Cerebellar cortex (tissue), 1 donor: ENCODE measurements around the gene ZNF821.
A peak's percentile ranks its signal among the peaks of the same experiment; 100 is the strongest.
"Not testable (repeated sequence)": the region's sequence is repeated elsewhere in the genome, so short reads cannot be mapped to it uniquely, and the experiment has no call there.

ENCODE experiments used
- DNase-seq: peaks from one replicate; pipeline ENCODE4 v3.0.0-alpha.2; 2015; ENCODE audit warnings: low spot score

The ZNF821 gene

GRCh38 chr16:71859762-71860521 is 24.0 kb downstream of the ZNF821 start:
- DNase-seq, result no peak

GRCh38 chr16:71855937-71856662 is 27.9 kb downstream of the ZNF821 start:
- DNase-seq, result no peak

GRCh38 chr16:71854369-71854948 is 29.5 kb downstream of the ZNF821 start:
- no peak for DNase-seq

- no peak for DNase-seq
These were observed 30.6 kb downstream of the ZNF821 start for GRCh38 chr16:71853413-71853812.

- no peak for DNase-seq
These were observed 31.4 kb downstream of the ZNF821 start for GRCh38 chr16:71852561-71852960.

GRCh38 chr16:71852158-71852557 is 31.8 kb downstream of the ZNF821 start:
- no peak for DNase-seq

GRCh38 chr16:71851746-71852145 is 32.2 kb downstream of the ZNF821 start:
- no peak for DNase-seq

GRCh38 chr16:71848622-71849021 is 35.4 kb downstream of the ZNF821 start:
- DNase-seq, result no peak

GRCh38 chr16:71847096-71847495 is 36.9 kb downstream of the ZNF821 start:
- no peak for DNase-seq

- peak; percentile 18 for DNase-seq
These were observed 37.6 kb downstream of the ZNF821 start for GRCh38 chr16:71846431-71846830.

- DNase-seq, result peak; percentile 80
These were observed 38.1 kb downstream of the ZNF821 start, which contains the start of gene ATXN1L for GRCh38 chr16:71845639-71846430. Gene ATXN1L, plus strand, starts transcription at chr16:71845976. Its CDS starts 3,765 bp downstream, at chr16:71849741.

GRCh38 chr16:71843572-71843971 is 40.4 kb downstream of the ZNF821 start:
- DNase-seq, result no peak

- DNase-seq, result no peak
These were observed 43.9 kb downstream of the ZNF821 start for GRCh38 chr16:71840052-71840451.

- DNase-seq, result no peak
These were observed 46.8 kb downstream of the ZNF821 start for GRCh38 chr16:71837150-71837549.

GRCh38 chr16:71834291-71834690 is 49.7 kb downstream of the ZNF821 start:
- no peak for DNase-seq

- DNase-seq, result not testable (repeated sequence)
These were observed 51.9 kb downstream of the ZNF821 start for GRCh38 chr16:71832112-71832511.

GRCh38 chr16:71831698-71832097 is 52.3 kb downstream of the ZNF821 start:
- DNase-seq, result not testable (repeated sequence)

GRCh38 chr16:71830359-71830758 is 53.6 kb downstream of the ZNF821 start:
- DNase-seq, result no peak

GRCh38 chr16:71826533-71827017 is 57.4 kb downstream of the ZNF821 start:
- DNase-seq, result no peak

GRCh38 chr16:71817155-71817500 is 66.9 kb downstream of the ZNF821 start:
- DNase-seq, result not testable (repeated sequence)

GRCh38 chr16:71811261-71811803 is 72.7 kb downstream of the ZNF821 start:
- DNase-seq, result no peak

- not testable (repeated sequence) for DNase-seq
These were observed 73.8 kb downstream of the ZNF821 start for GRCh38 chr16:71810155-71810530.
